ENCODE results near the gene GSTT4. TPM values are rescaled to one million over a fixed set of nuclear protein-coding genes. Genes with fewer than 3 reads are reported as not detected.
"Not testable (repeated sequence)": the region's sequence is repeated elsewhere in the genome, so short reads cannot be mapped to it uniquely, and the experiment has no call there.

The GSTT4 gene
- polyA plus RNA-seq, 10 donors: not detected

GRCh38 chr22:23989583-23990244 lies 15.5 kb downstream of the GSTT4 start:
- DNase-seq: not testable (repeated sequence)

- not testable (repeated sequence) for DNase-seq
Observed at GRCh38 chr22:23986538-23987178, 18.6 kb downstream of the GSTT4 start.

- DNase-seq: not testable (repeated sequence)
Observed at GRCh38 chr22:23986089-23986488, 19.2 kb downstream of the GSTT4 start.

GRCh38 chr22:23984430-23984829 lies 20.8 kb downstream of the GSTT4 start:
- peak in 1 of 3 donors; percentile 34 for DNase-seq

GRCh38 chr22:23980567-23980966 lies 24.7 kb downstream of the GSTT4 start:
- not testable (repeated sequence) for DNase-seq

- DNase-seq: not testable (repeated sequence)
Observed at GRCh38 chr22:23979557-23980240, 25.6 kb downstream of the GSTT4 start, which contains the start of gene GSTT2. TSS of gene GSTT2 (plus strand) at chr22:23980134.

- DNase-seq: not testable (repeated sequence)
Observed at GRCh38 chr22:23977304-23977703, 27.9 kb downstream of the GSTT4 start.

GRCh38 chr22:23974836-23975352 lies 30.4 kb downstream of the GSTT4 start:
- not testable (repeated sequence) for DNase-seq

- not testable (repeated sequence) for DNase-seq
Observed at GRCh38 chr22:23974345-23974744, 30.9 kb downstream of the GSTT4 start, which contains the start of gene DDT. TSS of gene DDT (minus strand) at chr22:23974441. CDS start at chr22:23974414, 27 bp downstream.

GRCh38 chr22:23971927-23972326 lies 33.3 kb downstream of the GSTT4 start:
- not testable (repeated sequence) for DNase-seq

GRCh38 chr22:23970816-23971486 lies 34.3 kb downstream of the GSTT4 start:
- DNase-seq: no peak

GRCh38 chr22:23970201-23970641 lies 35.0 kb downstream of the GSTT4 start:
- DNase-seq: no peak

- no peak for DNase-seq
Observed at GRCh38 chr22:23969071-23969470, 36.2 kb downstream of the GSTT4 start.

GRCh38 chr22:23966568-23966967 lies 38.7 kb downstream of the GSTT4 start, which contains the start of gene DDTL:
TSS of gene DDTL (plus strand) at chr22:23966888. CDS start at chr22:23966915, 27 bp downstream.
- not testable (repeated sequence) for DNase-seq

GRCh38 chr22:23966094-23966493 lies 39.2 kb downstream of the GSTT4 start:
- not testable (repeated sequence) for DNase-seq

GRCh38 chr22:23961084-23961771 lies 44.0 kb downstream of the GSTT4 start, which contains the start of gene GSTT2B:
TSS of gene GSTT2B (minus strand) at chr22:23961195. CDS start at chr22:23961131, 64 bp downstream.
- DNase-seq: not testable (repeated sequence)

GRCh38 chr22:23956301-23956900 lies 48.9 kb downstream of the GSTT4 start:
- DNase-seq: peak; percentile 57 to 81 (median 74)

GRCh38 chr22:23955886-23956285 lies 49.4 kb downstream of the GSTT4 start:
- DNase-seq: not testable (repeated sequence)

GRCh38 chr22:23954991-23955305 lies 50.3 kb downstream of the GSTT4 start:
- not testable (repeated sequence) for DNase-seq

Data from muscle of back (tissue), 11 donors.